D721Med (cell line): ENCODE data around the gene TPM3.
"Not testable (repeated sequence)": the region's sequence is repeated elsewhere in the genome, so short reads cannot be mapped to it uniquely, and the experiment has no call there.

Experiments
- DNase-seq: peaks from one replicate; pipeline ENCODE4 v3.0.0; 2011; ENCODE audit warnings: low spot score; ENCODE audit not compliant: insufficient read length
- FAIRE-seq: peaks from 2 replicates; lab custom pipeline; 2011; peaks lifted over from hg19 to GRCh38; lab: Jason Lieb, UNC
- TF ChIP-seq, protein P1 (sequence below): IDR thresholded peaks from 2 replicates; pipeline ENCODE4 v1.5.1; 2012; ENCODE audit warnings: mild to moderate bottlenecking, control low read depth; ENCODE audit not compliant: insufficient read depth; ENCODE audit errors: missing control alignments

TPM3 gene

DNA sequence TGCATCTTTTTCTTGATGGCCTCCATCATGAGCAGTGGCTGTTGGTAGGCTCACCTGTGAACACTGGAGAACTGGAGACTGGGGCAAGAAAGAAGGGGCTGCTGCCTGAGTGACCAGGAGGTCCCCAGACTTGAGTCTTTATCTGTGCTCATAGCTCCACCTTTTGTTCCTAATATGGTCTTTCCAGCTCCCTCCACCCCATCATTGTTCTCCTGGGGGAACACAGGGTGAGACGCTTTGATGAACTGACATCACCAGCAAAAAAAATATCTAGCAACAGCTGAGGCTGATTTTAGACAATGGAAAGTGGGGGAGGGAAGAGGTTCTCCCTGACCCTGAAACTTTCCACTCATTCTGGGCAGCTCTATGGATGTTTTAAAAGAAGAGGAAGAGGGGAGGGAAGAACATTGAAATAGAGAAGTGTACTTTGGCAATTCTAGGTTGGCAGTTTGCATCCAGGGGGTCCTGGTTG is at the start of gene TPM3:
TPM3 (minus strand) TSS at position 111 of the 472 bp plus-strand sequence; CDS start at position 29, 82 bp downstream.
- FAIRE-seq = no peak
- no peak for DNase-seq
- TF ChIP-seq, protein P1, sequence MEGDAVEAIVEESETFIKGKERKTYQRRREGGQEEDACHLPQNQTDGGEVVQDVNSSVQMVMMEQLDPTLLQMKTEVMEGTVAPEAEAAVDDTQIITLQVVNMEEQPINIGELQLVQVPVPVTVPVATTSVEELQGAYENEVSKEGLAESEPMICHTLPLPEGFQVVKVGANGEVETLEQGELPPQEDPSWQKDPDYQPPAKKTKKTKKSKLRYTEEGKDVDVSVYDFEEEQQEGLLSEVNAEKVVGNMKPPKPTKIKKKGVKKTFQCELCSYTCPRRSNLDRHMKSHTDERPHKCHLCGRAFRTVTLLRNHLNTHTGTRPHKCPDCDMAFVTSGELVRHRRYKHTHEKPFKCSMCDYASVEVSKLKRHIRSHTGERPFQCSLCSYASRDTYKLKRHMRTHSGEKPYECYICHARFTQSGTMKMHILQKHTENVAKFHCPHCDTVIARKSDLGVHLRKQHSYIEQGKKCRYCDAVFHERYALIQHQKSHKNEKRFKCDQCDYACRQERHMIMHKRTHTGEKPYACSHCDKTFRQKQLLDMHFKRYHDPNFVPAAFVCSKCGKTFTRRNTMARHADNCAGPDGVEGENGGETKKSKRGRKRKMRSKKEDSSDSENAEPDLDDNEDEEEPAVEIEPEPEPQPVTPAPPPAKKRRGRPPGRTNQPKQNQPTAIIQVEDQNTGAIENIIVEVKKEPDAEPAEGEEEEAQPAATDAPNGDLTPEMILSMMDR = no peak

DNA sequence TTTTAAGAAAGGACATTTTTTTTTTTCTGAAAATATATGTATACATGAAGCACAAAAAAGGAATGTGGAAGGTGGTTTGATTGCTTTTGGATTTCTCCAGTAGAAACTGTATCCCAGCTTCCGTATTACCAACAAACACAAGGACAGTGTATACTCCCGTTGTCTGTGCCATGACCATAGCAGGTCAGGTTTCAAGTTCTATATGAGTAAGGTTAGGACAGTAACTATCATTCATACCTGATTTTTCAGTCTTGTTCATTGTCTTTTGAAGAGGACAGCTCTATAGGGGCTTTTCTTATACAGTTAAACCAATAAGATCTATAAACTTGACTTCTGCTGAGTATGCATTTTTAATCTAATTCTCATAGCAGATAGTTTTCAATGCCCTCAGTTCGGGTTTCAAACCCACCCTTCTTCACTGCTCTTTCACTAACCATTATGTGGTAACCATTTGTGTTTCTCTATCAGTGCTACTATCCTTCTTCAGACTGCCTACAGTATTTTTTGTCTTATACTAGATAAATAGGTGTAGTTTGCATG is 48.5 kb upstream of the TPM3 start:
- no peak for DNase-seq
- peak; percentile 6 for FAIRE-seq
- TF ChIP-seq, protein P1 = no peak

GRCh38 chr1:154239491-154239890 is 47.6 kb upstream of the TPM3 start:
- TF ChIP-seq, protein P1 = no peak
- no peak for FAIRE-seq
- no peak for DNase-seq

GRCh38 chr1:154237880-154238506 is 46.1 kb upstream of the TPM3 start:
- TF ChIP-seq, protein P1 = no peak
- no peak for FAIRE-seq
- DNase-seq = no peak

- TF ChIP-seq, protein P1 = no peak
Observed at GRCh38 chr1:154237435-154237834, 45.5 kb upstream of the TPM3 start.

GRCh38 chr1:154236855-154237254 is 45.0 kb upstream of the TPM3 start:
- FAIRE-seq (no peak), DNase-seq (no peak)
- TF ChIP-seq, protein P1 = no peak

More at GRCh38 chr1:154237435-154237834, 45.5 kb upstream of the TPM3 start:
- FAIRE-seq (no peak), DNase-seq (no peak)

GRCh38 chr1:154233127-154233526 is 41.2 kb upstream of the TPM3 start:
- not testable (repeated sequence) for FAIRE-seq, DNase-seq

- not testable (repeated sequence) for FAIRE-seq, DNase-seq
Observed at GRCh38 chr1:154231112-154231511, 39.2 kb upstream of the TPM3 start.
